ENCODE data around the gene SORL1.

The SORL1 gene

DNA sequence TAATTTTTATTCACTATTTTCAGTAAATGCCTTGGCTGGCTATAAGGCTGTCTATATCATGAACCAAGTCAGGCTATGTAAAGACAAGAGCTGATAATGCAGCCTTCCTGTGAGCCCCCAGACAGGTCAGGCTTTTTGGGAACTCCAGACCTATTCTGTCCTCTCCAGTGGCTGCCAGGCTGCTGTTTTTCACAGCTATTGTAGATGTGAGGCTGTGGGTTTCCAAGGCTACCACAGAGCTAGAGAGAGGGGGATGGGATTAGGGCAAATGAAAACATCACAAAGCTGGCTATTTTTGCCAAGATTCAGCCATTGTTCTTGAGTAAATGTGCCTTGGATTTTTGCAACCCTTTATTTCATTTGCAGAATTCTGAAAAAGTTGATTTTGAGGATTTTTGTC lies 56.3 kb downstream of the SORL1 start:
- DNase-seq (ENCODE audit: low read depth in 2 of 2) = no peak

DNA sequence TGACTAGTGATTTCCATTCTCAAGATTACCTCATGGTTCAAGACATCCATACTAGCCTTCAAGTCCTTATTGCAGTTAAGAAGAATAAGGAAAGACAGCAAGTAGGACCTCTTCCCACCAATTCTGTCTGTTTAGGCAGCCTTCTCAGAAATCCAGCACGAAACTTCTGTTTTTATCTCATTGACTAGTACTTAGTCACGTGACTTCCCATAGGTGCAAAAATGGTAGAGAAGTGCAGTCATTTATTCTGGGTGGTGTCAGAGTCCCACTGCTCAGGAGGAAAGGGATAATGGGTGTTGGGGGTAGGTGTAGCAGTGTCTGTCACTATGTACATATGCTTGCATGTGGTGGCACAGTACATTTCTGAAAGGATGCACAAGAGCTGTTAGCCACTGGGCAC lies 58.3 kb downstream of the SORL1 start:
- no peak for DNase-seq (ENCODE audit: low read depth in 2 of 2)

DNA sequence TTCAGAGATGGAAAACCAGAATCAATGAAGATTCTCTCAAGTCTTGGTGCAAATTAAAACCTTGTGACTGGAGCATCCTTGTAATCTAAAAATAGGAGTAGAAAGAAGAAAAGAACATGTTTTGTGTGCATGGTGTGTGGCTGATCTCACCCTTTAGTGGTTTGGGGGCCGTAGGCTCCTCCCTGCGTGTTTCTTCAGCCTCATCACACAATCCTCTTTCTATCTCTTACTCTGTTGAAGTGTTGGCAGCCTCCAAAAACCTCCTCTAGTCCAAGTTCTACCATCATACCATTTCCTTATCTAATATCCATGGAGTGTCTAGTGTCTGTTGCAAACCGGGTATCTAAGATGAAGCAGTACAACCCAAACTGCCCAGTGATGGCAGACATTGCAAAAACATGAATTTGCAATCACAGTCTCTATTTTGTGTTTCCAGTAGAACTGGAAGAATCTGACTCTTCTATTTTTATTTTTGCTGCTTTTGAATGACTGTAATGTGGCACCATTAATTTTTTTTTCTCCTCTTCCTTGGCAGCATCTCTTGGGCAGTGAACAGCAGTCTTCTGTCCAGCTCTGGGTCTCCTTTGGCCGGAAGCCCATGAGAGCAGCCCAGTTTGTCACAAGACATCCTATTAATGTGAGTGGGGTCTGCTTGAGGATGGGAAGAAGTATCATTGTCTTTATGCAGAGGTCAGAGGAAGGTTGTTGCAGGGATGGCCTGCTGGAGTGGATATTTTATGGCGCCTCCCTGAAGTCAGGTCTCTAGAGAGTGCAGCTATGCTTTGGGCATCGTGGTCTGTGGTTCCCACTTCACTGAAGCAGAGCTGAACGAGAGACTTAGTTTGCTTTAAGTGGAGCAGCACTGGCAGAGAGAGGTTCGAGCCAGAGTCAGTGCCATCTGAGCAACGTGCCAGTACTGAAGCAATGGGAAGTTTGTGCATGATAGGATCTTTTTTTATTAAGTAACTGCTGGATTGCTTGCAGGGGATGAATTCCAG lies 60.7 kb downstream of the SORL1 start:
- DNase-seq (ENCODE audit: low read depth in 2 of 2) = no peak

DNA sequence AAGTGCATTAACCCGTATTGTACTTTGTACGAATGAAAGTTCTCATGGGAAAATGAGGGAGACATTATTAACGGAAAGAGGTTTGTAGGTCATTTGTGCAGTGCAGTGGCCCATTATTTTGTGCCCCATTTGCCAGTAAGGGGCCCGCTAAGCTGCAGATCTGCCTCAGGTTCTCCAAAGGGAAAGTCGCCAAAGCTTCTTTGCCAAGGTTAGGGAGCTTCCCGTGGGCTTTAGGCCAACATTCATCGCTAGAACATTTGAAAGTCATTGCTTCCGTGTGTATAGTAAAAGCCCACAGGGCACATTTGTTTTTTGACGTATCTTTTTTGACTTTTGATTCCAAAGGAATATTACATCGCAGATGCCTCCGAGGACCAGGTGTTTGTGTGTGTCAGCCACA lies 61.7 kb downstream of the SORL1 start:
- no peak for DNase-seq (ENCODE audit: low read depth in 2 of 2)

DNA sequence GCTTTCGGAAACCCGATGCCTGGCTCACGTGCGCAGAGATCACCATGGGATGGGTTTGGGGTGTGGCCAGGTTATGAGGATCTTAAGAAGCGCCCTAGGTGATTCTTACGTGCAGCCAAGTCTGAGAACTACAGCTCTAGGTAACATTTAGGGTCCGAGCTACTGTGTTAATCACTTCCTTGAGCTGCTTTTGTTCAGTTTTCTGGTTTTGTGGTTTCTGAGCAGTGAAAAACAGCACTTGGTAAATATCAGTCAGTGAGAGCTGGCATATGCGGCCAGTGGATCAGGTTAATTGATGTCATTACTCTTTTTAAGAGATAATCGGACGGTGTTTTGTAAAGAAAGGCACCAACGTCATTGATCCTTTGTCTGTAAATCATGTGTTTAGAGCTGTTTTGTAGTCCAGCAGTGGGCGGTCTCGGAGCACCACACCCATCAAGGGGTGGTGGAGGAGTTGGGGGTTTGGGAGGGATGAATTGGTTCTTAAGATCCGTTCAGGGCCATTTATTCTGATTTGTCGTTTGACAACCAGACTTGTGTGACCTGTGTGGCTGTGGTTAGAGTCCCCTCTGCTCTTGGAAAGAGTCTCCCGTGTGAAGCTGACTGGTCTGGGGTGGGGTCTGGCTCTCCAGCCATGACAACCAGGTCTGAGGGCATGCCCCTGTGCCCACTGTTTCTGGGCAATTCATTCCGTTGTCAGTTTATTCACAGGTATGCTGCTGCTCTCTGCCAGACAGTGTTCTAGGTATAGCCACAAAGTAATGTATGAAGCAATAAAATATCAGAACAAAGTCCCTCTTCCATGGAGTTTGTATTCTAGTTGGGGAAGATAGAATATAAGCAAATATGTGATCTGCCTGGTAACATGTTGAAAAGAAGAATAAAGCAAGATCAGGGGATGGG lies 62.6 kb downstream of the SORL1 start:
- DNase-seq (ENCODE audit: low read depth in 2 of 2) = no peak

DNA sequence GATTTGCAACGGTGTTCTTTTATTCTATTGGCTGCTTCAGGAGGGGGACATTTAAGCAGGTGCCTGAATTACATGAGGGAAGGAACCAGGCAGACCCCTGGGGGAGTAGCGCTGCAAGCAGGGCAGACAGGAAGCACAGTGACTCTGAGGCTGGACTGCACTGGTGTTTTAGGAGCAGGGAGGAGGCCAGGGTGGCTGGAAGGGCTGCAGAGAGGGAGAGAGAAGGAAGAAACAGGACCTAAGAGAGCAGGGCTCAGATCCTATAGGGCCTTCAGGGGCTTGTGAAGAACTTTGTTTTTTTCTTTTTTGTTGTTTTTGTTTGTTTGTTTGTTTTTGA lies 63.2 kb downstream of the SORL1 start:
- DNase-seq (ENCODE audit: low read depth in 2 of 2) = no peak

DNA sequence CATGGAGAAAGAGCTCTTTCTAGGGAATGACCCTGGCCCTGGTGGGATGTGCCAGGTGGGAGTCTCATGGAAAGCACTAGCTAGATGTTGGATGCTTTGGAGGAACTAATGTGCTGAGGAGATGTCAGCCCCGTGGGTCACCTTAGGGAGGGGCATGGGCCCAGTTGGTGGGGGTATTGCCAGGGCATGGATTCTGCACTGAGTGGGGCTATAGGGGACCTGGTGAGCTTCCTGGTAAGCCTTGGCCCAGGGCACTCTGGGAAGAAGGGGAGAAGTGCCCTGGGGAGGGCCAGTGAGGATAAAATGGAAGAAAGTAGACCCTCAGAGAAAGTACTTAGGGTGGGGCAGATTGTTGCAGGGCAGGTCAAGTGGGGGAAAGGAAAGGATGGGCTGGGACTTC lies 65.9 kb downstream of the SORL1 start:
- DNase-seq (ENCODE audit: low read depth in 2 of 2) = no peak

DNA sequence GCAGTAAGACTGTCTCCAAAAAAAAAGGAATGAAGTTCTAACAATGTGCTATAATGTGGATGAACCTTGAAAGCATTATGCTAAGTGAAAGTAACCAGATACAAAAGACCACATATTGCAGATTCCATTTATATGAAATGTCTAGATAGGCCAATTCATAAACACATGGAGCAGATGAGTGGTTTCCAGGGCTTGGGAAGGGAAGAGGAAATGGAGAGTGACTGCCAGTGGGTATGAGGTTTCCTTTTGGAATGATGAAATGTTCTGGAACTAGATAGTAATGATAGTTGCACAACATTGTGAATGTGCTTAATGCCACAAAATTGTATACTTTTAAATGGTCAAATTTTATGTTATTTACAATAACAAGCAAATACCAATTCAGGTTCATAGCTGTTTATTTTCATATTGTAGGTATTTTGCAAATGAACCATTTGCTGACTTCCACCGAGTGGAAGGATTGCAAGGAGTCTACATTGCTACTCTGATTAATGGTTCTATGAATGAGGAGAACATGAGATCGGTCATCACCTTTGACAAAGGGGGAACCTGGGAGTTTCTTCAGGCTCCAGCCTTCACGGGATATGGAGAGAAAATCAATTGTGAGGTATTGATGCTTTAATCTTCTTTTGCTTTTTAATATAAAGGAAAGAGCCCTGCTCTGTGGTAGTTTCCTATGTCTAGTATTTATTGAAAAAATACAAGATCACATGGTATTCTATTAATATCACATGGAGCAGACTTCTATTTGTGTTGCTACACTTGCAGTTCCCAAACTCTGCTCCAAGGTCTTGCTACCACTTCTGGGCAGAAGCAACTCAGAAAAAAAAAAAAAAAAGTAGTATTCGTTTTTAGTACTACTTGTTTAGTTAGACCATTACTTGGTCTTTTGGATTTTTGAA lies 68.4 kb downstream of the SORL1 start:
- no peak for DNase-seq (ENCODE audit: low read depth in 2 of 2)

DNA sequence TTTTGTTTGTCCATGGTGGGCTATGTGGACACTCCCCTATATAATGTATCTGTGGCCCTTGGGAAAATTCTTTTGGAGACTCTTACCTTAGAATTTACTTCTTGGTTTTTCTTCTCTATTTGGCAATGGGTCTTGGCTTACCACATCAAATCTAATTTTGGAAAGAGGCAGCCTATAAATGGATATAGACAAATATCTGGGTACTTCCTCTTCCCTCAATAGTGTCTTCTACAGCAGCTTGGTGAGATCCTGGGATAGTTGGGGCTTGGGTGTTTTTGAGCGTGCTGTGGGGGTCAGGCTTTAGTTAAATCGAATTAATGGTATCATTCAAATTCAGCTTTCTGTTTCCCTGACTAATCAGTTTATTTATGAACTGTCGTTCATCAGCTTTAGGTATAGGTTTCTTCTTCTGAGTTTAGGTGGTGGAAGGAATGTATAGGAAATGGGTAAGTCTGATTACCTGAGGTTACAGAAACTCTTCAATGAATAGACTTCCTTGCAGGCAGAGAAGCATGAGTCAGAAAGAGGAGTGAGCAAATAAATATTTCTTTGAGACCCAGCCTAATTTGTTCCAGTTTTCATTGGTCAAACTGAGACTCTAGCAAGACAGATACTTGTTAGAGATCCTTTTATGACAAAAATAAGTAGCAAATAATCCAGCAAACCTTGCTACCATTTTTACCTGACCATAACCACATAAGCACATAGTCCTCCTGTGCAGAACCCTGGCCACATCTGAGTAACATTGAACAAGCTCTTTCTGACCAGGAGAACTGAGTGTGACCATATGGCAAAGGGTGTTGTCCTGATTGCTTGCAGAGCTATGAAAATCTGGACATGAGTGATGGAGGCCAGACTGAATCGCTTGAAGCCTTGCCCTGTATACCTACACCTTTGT lies 69.3 kb downstream of the SORL1 start:
- DNase-seq (ENCODE audit: low read depth in 2 of 2) = no peak

DNA sequence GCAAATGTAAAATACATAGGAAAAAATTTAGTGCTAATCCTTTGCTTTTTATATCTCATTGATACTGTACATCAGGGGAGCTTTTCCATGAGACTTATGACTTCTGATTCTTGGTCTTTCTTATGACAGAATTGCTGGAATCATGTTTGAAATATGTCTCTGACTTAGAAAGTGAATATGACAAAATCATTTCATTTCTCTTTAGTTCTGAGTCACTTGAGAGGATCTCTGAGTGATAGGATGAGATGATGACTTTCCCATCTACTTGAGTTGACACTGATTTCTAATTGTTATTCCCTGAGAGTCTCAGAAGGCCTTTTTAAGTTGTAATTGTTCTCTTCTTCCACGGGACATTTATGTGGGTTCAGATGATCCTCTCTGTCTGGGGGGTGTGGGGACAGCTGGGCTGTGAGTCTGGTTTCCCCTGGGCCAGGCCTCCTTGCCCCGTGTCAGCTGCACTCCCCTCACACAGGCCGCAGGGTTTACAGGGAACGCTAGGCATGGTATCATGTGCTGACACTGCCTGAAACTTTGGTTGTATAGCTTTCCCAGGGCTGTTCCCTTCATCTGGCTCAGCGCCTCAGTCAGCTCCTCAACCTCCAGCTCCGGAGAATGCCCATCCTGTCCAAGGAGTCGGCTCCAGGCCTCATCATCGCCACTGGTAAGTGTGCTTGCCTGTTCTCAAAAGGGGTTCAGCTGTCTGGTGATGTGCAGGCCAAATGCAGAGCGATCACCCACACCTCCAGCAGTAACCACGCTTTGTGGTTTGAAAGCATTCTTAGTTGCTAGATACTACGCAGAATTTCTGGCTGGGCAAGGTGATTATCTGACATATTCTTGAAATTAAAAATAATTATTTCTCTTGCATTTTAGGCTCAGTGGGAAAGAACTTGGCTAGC lies 70.2 kb downstream of the SORL1 start:
- DNase-seq (ENCODE audit: low read depth in 2 of 2) = no peak

DNA sequence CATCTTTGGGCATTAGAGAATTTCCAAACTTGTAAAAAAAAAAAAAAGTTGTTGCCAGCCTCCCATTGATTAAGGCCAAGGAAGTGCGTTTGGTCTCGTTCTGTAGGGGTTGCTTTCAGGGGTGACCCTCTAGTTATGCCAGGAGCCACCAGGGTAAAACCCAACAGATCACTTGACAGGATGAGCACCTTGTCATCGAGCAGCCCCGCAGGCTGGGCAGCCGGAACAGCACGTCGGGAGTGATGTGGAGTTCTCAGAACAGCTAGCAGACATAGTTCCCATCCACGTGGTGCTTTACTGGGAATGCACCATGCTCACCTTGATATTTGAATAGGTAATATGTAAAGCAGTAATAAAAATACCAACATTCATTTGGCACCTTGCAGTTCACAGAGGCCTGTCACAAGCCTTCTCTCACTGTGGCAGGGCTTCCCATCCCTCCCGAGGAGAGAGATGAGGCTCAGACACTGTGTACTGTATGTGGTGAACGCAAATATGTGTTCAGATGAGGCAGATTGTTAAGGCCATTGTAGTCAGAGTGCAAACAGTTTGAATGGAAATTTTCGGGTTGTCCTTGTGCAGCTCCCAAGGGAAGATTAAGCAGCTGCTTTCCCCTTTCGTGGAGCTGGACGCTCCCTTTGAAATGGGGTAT lies 71.6 kb downstream of the SORL1 start:
- no peak for DNase-seq (ENCODE audit: low read depth in 2 of 2)

DNA sequence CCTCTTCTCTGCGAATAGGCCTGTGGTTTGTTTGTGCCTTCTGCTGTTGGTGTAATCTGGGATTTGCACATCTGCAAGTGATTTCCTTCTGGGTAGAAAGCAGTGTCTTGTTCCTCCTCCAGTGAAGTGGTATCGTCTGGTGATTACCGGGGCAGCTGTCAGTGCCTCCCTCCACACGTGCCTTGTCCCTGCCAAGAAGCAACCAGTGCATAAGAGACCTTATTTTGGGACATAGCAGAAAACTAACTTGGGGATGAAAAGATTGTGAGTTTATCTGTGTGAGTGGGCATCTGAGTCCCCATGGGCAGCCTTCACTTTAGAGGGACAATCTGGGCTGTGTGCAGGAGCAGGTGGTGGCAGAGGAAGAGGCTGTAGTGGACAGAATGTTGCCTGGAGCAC lies 72.1 kb downstream of the SORL1 start:
- no peak for DNase-seq (ENCODE audit: low read depth in 2 of 2)

DNA sequence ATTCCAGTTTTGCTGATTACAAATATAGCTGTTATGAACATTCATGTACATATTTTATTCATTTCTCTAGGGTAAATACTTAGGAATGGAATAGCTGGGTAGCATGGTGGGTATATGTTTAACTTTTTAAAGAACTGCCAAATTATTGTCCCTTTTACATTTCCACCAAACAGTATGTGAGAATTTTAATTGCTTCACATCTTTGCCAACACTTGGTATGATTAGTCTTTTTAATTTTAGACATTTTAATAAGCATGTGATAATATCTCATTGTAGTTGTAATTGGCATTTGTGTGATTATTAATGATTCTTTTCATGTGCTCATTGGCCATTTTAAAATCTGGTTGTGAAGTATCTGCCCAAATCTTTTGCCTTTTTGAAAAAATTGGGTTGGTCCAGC lies 73.3 kb downstream of the SORL1 start:
- DNase-seq (ENCODE audit: low read depth in 2 of 2) = no peak

DNA sequence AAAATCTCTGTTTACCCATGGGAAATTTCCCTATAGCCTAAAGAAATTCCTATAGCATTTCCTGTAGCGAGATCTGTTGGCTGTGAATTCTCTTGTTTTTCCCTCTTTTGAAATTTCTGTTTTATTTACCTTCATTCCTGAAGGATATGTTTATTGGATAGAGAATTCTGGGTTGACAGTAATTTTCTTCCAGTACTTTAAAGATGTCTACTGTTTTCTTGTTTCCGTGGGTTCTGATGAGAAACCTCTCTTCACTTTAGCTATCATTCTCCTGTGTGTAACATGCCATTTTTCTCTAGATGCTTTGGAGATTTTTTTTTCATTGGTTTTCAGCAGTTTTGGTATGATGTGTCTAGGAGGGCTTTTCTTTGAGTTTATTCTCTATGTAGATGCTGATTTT lies 78.1 kb downstream of the SORL1 start:
- no peak for DNase-seq (ENCODE audit: low read depth in 2 of 2)

DNA sequence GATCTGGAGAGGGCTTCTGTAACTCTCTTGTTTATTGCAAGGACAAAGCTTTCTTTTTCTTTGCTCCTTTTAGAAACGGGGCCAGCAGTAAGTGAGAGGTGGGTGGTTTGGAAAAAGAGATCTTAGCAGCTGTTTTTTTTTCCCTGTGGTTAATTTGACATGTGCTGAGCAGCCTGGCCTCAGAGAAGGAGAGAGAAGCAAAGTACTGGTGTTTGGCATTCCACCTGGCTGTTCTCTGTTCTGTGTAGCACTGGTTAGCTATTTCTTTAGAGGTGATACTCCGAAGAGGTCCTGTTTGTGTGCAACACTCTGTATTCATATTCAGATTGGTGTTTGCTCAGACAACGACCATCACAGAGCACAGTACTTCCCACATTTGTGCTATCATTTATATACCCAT lies 81.5 kb downstream of the SORL1 start:
- no peak for DNase-seq (ENCODE audit: low read depth in 2 of 2)

DNA sequence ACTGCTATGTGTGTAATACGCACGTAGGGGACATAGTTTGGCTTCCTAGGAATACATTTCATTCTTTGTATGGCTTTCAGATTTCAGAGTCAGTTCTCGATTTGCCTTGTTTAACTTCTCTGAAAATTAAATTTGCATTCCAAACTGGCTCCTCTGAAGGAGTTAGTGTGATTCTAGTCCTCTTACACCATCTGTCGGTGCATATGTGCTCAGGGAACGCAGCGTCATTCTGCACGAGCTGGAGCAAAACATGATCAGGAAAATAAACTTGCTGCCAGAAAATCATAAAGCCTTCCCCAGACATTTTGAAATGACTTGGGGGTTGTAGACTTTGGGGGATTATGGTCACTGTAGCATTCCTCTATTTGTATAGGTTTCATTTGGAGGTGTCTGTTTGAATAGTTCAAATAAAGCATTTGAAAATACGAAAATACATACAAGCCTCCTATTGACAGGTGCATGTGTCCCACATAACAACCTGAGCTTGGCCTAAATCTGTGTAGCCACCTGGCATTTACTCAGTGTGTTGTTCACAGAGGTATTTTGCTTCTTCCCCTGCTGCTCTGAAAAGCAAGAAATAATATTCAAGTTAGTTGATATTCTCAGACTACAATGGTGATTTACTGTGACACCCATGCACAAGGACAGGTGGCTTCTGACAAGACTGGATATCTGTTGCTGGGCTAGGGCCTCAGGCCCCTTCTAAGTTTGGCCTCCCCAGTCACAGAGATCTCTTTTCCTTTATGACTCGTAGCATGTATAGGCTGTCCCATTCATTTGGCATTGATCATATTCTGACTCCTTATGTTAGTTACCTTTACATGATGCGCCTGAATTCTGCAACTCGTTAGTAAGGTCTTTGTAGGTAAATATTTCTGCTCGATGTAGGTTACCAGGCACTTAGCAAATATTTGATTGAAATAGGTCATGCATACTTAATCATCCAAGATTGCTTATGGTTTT lies 82.3 kb downstream of the SORL1 start:
- no peak for DNase-seq (ENCODE audit: low read depth in 2 of 2)

DNA sequence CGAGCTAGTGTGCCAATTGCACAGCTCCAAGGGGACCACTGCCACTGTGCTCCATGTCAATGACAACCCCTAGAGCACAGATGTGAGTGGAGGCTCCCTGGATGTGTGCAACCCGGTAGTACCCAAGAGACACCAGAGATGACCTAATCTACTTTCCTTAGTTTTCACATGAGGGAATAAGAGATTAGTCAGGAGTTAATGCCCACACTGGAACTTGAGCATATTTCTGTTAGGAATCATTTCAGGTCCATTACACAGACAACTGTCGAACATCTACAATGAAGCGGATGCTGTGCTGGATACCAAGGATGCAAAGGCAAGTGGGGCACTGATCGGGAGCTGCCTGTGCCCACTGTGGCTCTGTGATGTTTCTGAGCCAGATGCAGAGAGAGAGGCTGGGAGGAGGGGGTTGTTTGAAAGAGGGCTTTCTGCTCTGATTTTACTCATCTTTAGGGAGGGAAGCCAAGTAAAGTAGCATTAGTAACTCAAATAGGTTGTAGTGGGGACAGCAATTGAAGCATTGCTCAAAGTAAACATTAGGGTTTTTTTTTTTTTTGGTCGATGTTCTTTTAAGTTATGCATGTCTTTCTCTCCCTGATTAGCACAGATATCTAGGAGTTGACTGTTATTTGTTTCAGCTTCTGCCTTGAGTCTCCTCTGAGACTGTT lies 83.1 kb downstream of the SORL1 start:
- no peak for DNase-seq (ENCODE audit: low read depth in 2 of 2)
